GM18520 (cell line): Measurements from ENCODE around the gene LRP1B.
"Not testable (repeated sequence)": the region's sequence is repeated elsewhere in the genome, so short reads cannot be mapped to it uniquely, and the experiment has no call there.

Experiments used
- ATAC-seq: cut with Tn5 transposase; IDR thresholded peaks from one replicate; pipeline ENCODE4 v1.9.1; 2021; ENCODE audit not compliant: unreplicated experiment

Gene LRP1B

DNA sequence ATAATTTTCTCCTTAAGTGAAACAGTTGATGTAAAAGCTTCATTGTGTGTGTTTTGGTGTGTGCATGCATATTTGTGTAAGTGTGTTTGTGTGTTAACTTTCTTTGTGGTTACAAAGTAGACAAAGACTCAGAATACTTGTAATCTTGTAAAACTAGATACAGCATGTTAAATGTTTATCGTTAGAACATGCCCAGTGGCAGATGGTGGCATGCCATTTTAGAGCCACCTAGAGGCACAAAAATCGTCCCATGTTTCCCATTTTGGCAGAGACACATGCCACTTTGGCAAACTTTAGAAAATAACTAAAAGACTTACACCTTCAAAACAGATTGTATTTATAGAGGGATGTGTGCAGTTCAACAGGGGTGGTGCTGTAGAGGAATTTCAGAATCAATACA lies 224.1 kb downstream of the LRP1B start:
- no peak for ATAC-seq

DNA sequence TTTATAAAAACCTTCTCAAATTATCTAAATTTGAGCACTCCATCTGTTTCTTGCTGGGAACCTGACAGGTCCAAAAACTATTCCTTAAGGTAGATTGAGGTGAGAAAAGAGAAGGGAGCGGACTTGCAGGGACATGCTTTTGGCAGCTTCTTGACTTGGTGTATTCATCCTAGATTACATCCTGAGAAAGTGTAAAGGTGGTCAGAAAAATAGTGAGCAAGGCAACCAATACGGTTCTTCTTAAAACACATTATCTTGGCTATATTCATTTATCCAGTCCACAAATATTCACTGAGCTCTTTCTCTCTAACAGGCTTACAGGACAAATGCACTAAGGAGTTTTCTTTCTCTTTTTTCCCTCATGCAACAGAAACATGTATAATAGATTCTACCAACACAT lies 230.0 kb downstream of the LRP1B start:
- ATAC-seq = no peak

DNA sequence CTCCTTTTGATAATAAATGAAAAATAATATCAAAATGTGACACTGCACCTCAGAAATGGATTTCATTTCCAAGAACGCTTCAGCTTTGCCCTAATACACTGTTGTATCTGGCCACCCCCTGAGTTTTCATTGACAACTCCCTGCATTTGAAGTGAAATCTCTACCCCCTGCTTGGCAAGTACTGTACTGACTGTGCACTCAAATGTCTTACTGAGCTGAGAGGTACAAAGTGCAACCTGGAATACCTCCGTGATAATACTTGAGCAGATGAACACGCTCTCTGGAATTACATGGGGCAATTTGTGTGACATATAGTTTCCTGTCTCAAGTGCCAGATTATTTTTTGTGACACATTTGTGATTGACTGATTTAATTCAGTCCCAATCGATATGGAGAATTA lies 231.1 kb downstream of the LRP1B start:
- ATAC-seq = no peak

DNA sequence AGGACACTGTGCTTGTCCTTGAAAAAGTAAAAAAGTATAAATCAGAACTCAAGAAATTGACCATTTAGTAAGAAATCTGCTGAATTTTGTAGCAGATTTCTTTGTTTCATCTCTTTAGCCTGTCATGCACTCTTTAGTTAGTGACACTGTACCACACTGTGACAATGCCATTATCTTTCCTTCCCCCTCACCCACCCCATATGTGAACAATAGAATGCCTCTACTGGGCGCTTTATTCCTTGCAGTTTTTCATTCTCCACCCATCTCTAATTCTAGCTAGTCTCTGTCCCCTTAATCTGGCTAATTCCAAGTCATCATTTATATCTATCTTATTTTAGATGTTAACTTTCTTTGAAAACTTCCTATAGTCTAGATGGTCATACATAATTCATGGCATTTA lies 241.0 kb downstream of the LRP1B start:
- no peak for ATAC-seq

DNA sequence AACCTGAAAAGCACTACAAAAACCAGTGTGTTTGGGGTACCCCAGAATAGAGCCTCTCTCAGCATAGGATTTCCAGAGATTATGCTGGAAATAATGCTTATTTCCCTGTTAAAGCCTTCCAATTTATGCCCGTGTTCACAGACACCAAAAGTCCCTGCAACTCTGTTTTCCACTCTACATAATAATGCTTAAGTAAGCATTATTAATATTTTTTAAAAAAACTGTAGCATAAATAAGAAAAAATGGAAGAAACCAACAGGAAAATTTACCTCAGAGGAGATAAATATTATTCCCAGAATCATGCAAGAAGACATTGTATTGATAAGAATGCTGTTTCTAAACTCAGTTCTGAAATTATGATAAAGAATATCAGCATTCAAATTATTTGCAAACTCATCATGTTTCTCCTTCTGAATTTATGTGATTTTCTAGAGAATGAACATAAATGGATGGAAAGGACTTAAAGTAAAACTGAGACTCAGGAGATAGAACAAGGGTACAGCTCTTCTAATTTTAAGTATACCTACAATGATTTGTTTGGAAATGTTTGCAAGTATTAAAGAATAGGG lies 241.7 kb downstream of the LRP1B start:
- ATAC-seq = no peak

DNA sequence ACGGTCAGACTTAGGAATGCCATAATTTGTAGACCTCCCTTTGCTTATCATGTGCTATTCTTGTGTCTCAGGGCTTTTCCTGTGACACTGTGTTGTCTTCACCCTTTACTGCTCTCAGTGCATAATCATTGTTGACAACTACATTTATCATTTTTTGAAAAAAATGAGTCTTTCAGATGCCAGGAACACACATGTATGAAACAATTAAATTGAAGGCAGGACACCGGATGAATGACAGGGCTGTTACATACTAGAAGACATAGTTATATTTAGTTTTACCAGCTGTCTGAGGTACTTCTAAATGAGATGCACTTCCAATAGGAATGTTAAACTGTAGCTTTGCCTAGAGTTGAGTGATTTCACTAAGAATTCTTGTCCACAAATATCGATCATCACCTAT lies 243.5 kb downstream of the LRP1B start:
- no peak for ATAC-seq

DNA sequence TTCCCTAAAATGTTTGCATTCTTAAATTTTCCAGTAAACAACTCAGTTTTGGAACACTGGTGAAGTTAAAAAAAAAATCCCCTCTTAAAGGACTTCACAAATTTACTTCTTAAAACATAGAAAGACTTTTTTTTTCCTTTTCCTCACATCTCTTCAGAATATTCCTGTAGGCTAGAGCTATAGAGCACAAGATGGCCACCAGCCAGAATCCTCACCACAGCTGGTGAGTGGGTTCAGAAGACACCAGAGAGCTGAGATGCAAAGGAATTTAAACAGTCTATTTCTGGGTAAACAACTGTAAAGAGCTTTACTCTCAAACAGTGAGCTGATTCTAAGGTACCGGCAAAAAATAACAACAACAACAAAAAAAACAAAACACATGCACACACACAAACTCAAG lies 252.8 kb downstream of the LRP1B start:
- no peak for ATAC-seq

DNA sequence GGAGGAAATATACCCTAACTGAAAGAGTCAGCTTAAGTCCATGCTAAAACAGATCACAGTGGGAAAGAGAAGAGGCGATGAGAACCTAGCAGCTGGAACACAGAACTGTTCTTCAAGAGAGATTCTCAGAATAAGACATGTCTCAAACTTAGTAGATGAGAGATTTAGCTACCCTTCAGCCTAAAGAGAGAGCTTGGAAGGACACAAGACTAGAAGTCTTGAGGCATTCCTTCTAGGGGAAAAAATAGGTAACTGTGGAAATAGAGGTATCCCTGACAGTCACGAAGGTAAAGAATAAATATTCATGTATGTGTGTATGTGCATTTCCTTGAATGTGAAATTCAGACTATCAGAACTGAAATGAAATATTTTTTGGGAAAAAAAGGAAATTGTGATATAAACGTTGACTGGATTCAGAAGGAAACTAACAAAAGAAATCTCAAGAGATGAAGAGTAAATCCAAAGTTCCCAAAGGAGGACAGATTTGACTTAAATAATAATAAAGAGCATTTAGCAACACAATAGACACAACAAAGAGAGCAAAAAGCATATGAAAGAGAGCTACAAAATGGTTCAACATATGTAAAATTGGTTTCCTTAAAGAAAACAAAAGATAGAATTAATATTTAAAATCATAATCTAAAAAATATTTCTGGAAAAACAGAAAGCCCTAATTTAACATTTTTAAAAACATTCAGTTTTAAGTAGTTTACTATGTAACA lies 258.7 kb downstream of the LRP1B start:
- ATAC-seq = no peak

DNA sequence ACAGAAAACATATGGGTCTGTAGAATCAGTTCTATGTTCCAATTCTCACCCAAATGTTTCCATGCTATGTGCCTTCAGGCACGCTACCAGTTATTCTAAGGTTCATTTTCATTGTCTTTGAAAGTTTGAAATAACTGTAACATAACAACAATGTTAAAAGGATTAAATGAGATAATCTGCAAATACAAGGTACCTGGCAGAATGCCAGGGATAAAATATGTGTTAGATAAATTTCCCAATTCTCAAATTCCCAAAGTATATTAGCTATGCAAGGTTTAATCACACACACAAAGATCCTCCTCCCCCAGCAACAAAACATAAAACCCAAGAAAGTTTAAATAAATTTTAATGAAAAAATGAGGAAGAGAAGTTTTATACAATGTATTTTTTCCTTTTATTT lies 261.2 kb downstream of the LRP1B start:
- no peak for ATAC-seq

DNA sequence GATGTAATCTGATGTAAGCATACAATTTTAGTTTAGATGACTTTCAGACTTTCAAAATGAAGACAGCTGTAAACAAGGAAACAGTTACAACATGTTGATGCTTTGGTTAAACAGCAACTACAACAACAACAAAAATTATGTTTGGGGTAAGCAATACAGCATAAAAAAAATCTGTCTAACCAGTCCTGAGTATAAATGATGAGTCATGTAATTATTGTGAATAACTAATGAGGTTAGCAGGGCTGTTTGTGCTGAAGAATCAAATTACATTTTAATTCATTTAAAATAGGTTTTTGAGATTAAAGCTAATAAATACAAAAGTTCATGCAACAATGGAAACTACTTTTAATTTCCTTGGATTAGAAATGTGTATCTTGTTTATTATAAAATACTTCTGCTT lies 266.9 kb downstream of the LRP1B start:
- no peak for ATAC-seq

DNA sequence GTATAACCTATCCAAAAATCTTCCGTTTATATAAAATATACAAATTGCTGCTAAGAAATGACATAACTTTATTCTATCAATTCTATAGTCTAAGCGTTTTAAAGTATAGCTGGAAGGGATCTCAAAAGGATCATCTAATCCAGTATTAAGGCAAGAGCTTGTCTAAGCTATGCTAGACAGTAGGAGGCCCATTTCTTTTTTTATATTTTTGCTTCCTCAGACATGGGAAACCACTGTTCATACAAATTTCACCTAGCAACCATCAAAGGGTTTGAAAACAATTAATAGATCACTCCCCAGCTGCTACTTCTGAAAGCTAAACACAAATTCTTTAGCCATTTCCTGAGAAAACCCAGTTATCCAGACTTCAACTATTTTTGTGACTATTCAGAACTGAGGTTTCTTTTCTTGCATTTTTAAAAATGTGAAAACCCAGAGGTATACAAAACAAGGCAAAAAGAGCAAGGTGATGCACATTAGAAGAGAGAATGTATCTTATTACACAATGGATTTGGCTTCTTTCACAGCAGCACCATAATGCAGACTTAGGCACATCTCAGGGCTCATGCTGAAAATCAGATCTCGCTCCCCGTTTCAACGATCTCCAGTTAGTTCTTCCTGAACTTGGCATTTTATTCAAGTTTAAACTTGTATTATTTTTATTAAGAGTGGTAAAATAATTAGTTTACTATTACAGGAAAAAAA lies 274.4 kb downstream of the LRP1B start:
- no peak for ATAC-seq

DNA sequence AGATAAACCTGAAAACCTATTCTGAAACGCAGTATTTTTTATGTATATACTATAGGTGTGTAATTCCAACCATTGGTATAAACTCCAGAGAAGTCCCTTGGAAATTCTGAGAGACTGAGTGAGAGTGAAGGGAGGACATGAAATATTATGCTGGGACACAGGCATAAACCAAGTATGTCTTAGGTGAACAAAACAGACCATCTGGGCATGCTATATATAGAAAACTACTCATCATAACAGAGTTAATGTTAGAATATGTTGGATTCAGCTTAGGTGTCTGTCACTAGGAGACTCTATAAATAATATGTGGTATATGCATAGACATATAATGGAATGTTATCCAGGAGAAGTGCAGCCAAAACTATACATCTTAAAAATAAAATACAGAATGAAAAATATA lies 282.6 kb downstream of the LRP1B start:
- ATAC-seq = no peak

DNA sequence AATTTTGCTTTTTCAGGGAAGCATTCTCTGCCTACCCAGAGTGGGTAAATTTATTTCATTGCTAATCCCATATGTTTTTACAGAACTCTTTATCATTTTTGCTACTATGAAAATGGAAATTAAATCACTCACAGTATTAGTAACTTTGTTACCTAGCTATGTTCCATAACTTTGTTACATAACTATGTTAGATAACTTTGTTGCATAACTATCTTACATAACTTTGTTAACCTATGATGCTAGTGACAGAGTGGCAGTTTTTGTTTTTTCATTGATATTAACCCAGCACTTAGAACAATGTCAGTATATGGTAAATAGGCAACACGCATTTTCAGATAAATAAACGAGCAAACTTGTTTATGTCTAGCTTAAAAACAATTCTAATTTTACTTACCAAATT lies 286.6 kb downstream of the LRP1B start:
- ATAC-seq = no peak

DNA sequence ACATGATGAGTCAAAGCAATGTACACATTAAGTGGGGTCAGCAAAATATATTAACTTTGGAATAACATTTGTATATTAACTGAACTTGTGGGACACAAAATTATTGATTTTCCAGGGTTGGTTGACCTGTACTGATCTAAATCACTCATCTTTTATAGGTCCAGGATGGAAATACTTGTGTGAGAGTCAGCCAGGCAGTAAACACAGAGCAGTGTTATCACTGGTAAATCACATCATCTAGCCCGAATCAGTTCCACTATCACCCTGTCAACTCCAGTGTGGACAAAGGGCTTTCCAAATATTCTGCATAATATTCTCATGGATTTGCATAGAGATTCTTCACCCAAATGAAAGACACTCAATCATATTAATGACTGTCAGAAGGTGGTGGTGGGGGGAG lies 295.7 kb downstream of the LRP1B start:
- ATAC-seq = no peak

DNA sequence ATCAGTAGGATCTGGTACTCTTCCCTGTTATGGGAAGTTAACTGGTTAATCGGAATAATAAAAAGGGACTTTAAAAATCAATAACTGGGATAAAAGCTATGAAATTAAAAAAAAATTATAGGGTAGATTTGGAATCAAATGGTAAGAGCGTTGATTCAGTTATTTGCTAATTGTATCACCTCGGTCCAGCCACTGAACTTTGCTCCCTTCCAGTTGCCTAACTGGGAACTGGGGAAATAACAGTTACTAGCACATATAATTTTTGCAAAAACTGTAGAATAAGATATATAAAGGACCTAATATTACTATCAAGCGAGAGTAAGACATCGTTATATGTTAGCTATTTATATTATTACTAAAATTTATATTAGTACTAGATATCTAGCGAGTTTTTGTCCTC lies 302.1 kb downstream of the LRP1B start:
- ATAC-seq = no peak

DNA sequence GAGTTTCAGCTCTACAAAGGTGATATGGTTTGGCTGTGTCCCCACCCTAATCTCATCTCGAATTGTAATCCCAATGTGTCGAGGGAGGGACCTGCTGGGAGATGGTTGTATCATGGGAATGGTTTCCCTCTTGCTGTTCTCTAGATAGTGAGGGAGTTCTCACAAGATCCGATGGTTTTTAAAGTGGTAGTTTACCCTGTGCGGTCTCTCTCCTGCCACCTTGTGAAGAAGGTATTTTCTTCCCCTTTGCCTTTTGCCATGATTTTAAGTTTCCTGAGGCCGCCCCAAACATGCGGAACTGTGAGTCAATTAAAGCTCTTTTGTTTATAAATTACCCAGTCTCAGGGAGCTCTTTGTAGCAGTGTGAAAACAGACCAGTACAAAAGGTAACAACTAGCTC lies 306.0 kb downstream of the LRP1B start:
- ATAC-seq = no peak

DNA sequence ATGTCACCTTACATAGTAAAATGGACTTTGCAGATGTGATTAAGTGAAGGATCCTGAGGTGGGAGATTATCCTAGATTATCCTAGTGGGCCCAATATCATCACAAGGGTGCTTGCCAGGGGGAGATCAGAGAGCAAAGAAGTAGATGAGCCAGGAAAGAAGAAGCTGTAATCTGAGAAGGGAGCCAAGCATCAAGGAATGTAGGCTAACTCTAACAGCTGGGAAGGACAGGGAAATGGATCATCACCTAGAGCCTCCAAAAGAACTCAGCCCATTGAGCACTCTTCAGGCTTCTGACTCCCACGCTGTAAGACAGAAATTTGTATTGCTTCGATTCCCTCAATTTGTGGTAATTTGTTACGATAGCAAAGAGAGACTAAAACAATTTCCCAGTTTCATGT lies 309.9 kb downstream of the LRP1B start:
- ATAC-seq = no peak

DNA sequence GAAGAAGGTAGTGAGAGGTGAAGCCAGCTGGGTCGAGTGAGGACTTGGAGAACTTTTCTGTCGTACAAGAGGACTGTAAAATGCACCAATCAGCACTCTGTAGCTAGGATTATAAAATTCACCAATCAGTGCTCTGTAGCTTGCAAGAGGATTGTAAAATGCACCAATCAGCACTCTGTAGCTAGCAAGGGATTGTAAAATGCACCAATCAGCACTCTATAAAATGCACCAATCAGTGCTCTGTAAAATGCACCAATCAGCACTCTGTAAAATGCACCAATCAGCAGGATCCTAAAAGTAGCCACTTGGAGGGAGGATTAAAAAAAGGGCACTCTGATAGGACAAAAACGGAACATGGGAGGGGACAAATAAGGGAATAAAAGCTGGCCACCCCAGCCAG lies 315.5 kb downstream of the LRP1B start:
- ATAC-seq = not testable (repeated sequence)

DNA sequence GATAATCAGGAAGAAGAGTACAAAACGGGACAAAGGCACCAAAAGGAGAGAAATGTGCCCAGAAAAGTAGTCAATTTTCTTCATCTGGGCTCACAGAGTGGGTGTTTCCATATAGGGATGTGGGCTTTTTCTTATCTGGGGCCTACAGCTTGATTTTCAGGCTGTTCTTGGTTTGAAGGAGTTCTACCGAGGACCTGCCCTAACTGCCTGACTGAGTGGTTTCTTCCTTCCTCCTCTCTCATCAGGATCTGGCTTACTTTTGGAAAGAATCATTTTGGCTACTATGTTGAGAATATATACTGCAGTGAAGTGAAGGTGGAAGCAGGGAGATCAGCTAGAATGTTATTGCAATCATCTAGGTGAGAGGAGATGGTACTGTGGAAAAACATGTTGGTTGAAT lies 316.7 kb downstream of the LRP1B start:
- no peak for ATAC-seq

DNA sequence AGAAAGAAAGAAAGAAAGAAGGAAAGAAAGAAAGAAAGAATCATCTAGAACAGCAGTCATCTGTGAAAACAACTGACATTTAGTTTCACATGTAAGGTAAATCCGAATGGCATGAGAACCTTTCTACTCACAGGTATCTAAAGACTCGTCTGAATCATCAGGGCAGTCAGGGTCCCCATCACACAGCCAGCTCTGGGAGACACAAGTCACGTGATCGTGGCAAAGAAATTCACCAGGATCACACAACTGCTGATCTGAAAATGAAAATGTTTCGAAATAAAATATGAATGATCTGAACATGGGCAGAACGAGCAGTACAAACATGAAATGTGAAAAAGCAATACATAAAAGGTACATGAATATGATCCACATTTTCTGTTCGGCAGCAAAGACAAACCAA lies 320.7 kb downstream of the LRP1B start:
- no peak for ATAC-seq

DNA sequence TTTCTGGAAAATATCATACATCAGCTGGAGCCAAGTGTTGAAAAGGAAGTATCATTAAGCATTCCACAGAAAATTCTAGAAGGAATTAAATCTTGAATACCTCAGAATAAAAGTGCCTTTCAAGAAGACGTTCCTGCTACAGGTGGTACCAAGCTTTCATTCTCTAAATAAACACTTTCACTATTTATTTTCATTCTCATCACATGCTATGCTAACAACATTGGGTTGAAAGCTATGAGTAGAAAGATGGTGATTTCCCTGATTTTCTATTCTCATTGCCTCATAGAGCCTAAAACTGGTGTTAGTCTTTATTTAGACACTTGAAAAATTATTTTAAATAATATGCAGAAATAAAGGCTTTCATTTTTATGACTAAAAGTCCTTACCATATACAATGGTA lies 324.7 kb downstream of the LRP1B start:
- ATAC-seq = no peak

DNA sequence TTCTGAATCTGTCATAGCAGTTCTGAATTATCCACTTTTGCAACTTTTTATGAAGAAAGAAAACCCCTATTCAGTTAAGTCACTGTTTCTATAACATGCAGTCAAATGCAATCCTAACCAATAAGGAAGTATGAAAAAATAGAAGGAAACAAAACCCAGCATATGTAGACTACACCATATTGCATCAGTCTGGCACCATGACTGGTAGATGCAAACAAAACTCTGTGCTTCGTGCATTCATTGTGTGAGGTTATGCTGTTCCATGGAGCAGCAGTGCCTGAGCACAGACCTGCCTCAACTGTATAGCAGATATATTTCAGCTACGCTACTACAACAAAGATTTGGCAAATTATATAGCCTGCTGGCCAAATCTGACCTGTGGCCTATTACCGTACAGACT lies 325.5 kb downstream of the LRP1B start:
- ATAC-seq = no peak

DNA sequence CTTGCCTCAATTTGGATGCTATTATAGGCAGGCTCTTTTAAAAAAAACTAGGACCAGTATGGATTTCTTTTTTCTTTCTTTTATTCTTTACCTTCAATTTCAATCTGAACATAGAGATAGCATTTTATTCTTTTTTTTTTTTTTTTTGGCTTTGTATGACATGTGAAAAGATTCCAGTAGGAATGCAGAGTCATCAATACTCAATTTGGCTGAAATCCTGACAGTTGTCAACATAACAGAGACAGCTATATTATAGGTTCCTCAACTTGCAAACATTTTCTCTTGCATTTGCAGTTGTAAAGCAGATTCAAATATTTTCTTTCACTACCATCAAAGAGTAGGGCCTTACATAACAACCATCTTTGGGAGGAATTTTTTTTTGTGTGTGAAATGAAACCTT lies 334.4 kb downstream of the LRP1B start:
- ATAC-seq = no peak
